Liver (tissue), 9 donors: ENCODE results near the gene CLINT1. TPM values are rescaled to one million over a fixed set of nuclear protein-coding genes. Genes with fewer than 3 reads are reported as not detected.

ENCODE experiments used
- DNase-seq: peaks from one replicate; pipeline ENCODE4 v3.0.0-alpha.2; 2017; ENCODE audit warnings: low spot score
- H3K27ac ChIP-seq, 2 donors: one replicate each; pipeline ENCODE4 v1.7.0; 2013; ENCODE audit warnings: inconsistent platforms in 2 of 2, low read length in 2 of 2, control low read depth in 1 of 2, low read depth in 1 of 2, mild to moderate bottlenecking in 1 of 2
- H3K27me3 ChIP-seq, 4 donors: one replicate each; pipeline versions ENCODE4 v1.6.1 to v1.7.0; 2013; ENCODE audit warnings: low read length in 3 of 4, inconsistent platforms in 1 of 4, mild to moderate bottlenecking in 1 of 4, moderate library complexity in 1 of 4; ENCODE audit not compliant: control insufficient read depth in 4 of 4, insufficient read depth in 4 of 4
- H3K36me3 ChIP-seq, 4 donors: one replicate each; pipeline versions ENCODE4 v1.6.1 to v1.7.0; 2013; ENCODE audit warnings: low read length in 3 of 4, mild to moderate bottlenecking in 3 of 4, low read depth in 1 of 4, moderate library complexity in 1 of 4; ENCODE audit not compliant: control insufficient read depth in 4 of 4, insufficient read depth in 3 of 4
- H3K4me1 ChIP-seq, 4 donors: one replicate each; pipeline versions ENCODE4 v1.6.1 to v1.7.0; 2013; ENCODE audit warnings: low read length in 3 of 4, mild to moderate bottlenecking in 3 of 4, moderate library complexity in 1 of 4; ENCODE audit not compliant: control insufficient read depth in 4 of 4, insufficient read depth in 4 of 4
- H3K4me3 ChIP-seq, 3 donors: one replicate each; pipeline versions ENCODE4 v1.6.1 to v1.7.0; 2013; ENCODE audit warnings: low read length in 3 of 3, control low read depth in 1 of 3, low read depth in 1 of 3, mild to moderate bottlenecking in 1 of 3
- H3K9ac ChIP-seq, 2 donors: one replicate each; pipeline ENCODE4 v1.7.0; 2013; ENCODE audit warnings: low read length in 2 of 2, mild to moderate bottlenecking in 2 of 2, moderate library complexity in 2 of 2, control low read depth in 1 of 2, low read depth in 1 of 2
- H3K9me3 ChIP-seq, 4 donors: one replicate each; pipeline versions ENCODE4 v1.6.1 to v1.7.0; 2013; ENCODE audit warnings: low read length in 3 of 4; ENCODE audit not compliant: control insufficient read depth in 4 of 4
- ATF3 ChIP-seq: IDR thresholded peaks from 2 replicates; pipeline ENCODE4 v1.6.1; 2016; ENCODE audit warnings: antibody characterized with exemption
- CTCF ChIP-seq: fragments of 150-350 bp; IDR thresholded peaks from 2 replicates; pipeline ENCODE4 v1.5.1; 2017; ENCODE audit warnings: improper control_type of control experiment, low read depth, low read length; ENCODE audit not compliant: missing input control
- EGR1 ChIP-seq, 2 donors: IDR thresholded peaks; 2 replicates each; pipeline ENCODE4 v1.6.1; 2016 to 2018; ENCODE audit warnings: antibody characterized with exemption in 2 of 2, low read depth in 2 of 2
- FOXA1 ChIP-seq: IDR thresholded peaks from 2 replicates; pipeline ENCODE4 v1.6.1; 2016; ENCODE audit warnings: antibody characterized with exemption
- FOXA2 ChIP-seq: IDR thresholded peaks from 2 replicates; pipeline ENCODE4 v1.6.1; 2016; ENCODE audit warnings: antibody characterized with exemption
- GABPA ChIP-seq, 2 donors: IDR thresholded peaks in 1 of 2; conservative IDR thresholded peaks in 1 of 2; 2 replicates each; pipeline ENCODE4 v1.6.1; 2016; ENCODE audit warnings: antibody characterized with exemption in 2 of 2, mild to moderate bottlenecking in 1 of 2, moderate library complexity in 1 of 2
- HNF4A ChIP-seq, 2 donors: conservative IDR thresholded peaks; 2 replicates each; pipeline ENCODE4 v1.6.1; 2016; ENCODE audit warnings: antibody characterized with exemption in 2 of 2, mild to moderate bottlenecking in 2 of 2
- HNF4G ChIP-seq: IDR thresholded peaks from 2 replicates; pipeline ENCODE4 v1.6.1; 2016; ENCODE audit warnings: antibody characterized with exemption
- JUND ChIP-seq, 2 donors: IDR thresholded peaks; 2 replicates each; pipeline ENCODE4 v1.6.1; 2016; ENCODE audit warnings: antibody characterized with exemption in 2 of 2
- MAX ChIP-seq: IDR thresholded peaks from 2 replicates; pipeline ENCODE4 v1.6.1; 2016; ENCODE audit warnings: antibody characterized with exemption
- NR2F2 ChIP-seq: IDR thresholded peaks from 2 replicates; pipeline ENCODE4 v1.6.1; 2016; ENCODE audit warnings: antibody characterized with exemption
- RAD21 ChIP-seq, 2 donors: IDR thresholded peaks; 2 replicates each; pipeline ENCODE4 v1.6.1; 2016; ENCODE audit warnings: antibody characterized with exemption in 2 of 2, mild to moderate bottlenecking in 2 of 2
- REST ChIP-seq: IDR thresholded peaks from 2 replicates; pipeline ENCODE4 v1.6.1; 2016; ENCODE audit warnings: antibody characterized with exemption, mild to moderate bottlenecking
- RXRA ChIP-seq, 2 donors: IDR thresholded peaks; 2 replicates each; pipeline ENCODE4 v1.6.1; 2017 to 2018; ENCODE audit warnings: antibody characterized with exemption in 2 of 2, mild to moderate bottlenecking in 1 of 2
- SP1 ChIP-seq: IDR thresholded peaks from 2 replicates; pipeline ENCODE4 v1.6.1; 2018; ENCODE audit warnings: antibody characterized with exemption, mild to moderate bottlenecking
- TAF1 ChIP-seq: conservative IDR thresholded peaks from 2 replicates; pipeline ENCODE4 v1.6.1; 2016; ENCODE audit warnings: antibody characterized with exemption, mild to moderate bottlenecking
- YY1 ChIP-seq: IDR thresholded peaks from 2 replicates; pipeline ENCODE4 v1.6.1; 2016; ENCODE audit warnings: antibody characterized with exemption, mild to moderate bottlenecking
- ZBTB33 ChIP-seq: IDR thresholded peaks from 2 replicates; pipeline ENCODE4 v1.6.1; 2016; ENCODE audit warnings: antibody characterized with exemption
- WGBS: extraction: QIAGEN DNeasy Blood & Tissue Kit; methylation state at CpG from one replicate; pipeline ENCODE4 v1.1.7; 2013; 5-methylcytosine and 5-hydroxymethylcytosine counted together
- polyA plus RNA-seq, 2 donors: library from polyadenylated mRNA; stranded (reverse) in 1 of 2; unstranded in 1 of 2; fragments of 200-250 nt in 1 of 2; fragments of >200 nt in 1 of 2; fragmentation: Nextera tagmentation in 1 of 2; extraction: Ambion mirVana in 1 of 2; gene quantifications; one replicate each; pipeline versions ENCODE4 v1.2.1 to v1.2.3, GENCODE V29; 2013 to 2015
- total RNA-seq, 2 donors: library from RNA; depleted of rRNA; stranded (reverse); fragments of >200 nt; gene quantifications; one replicate each; pipeline ENCODE4 v1.2.3, GENCODE V29; 2014
- donor health status: healthy.
- donor health status: healthy.
- donor health status: healthy.
- donor health status: healthy.
- donor health status: healthy.

CLINT1 gene
- total and polyA plus RNA-seq, 4 donors, result 34.8 to 115 (median 68.3) TPM

GRCh38 chr5:157845914-157846598 lies 12.9 kb downstream of the CLINT1 start (continued):
- TF ChIP-seq REST (no peak), RAD21 (IDR thresholded peaks at IDR 0.05) (peak; percentile 30 to 50)

GRCh38 chr5:157842787-157843186 lies 16.2 kb downstream of the CLINT1 start:
- Histone ChIP-seq H3K4me3 (no peak overlapping the region), H3K27ac (no peak overlapping the region), H3K4me1 (peaks cover 19 to 72% (median 60%) of the 10 kb centered on the region in 4 donors), H3K36me3 (peaks cover 0 to 3% (median 1%) of the 10 kb centered on the region in 4 donors), H3K9ac (no peak overlapping the region), H3K9me3 (no peaks in the 10 kb centered on the region), H3K27me3 (no peaks in the 10 kb centered on the region)
- TF ChIP-seq MAX, result no peak
- TF ChIP-seq RXRA (IDR thresholded peaks at IDR 0.05), result peak in 1 of 2 donors; percentile 37
- peak; percentile 63 to 69 for TF ChIP-seq HNF4A (conservative IDR thresholded peaks at IDR 0.05)
- 37% methylated on average over 4 of the region's 4 CpGs for WGBS
- DNase-seq, result no peak

- Histone ChIP-seq H3K9me3 (no peaks in the 10 kb centered on the region), H3K4me3 (no peak overlapping the region), H3K36me3 (peaks cover 0 to 3% (median 0%) of the 10 kb centered on the region in 4 donors), H3K4me1 (peaks cover 21 to 73% (median 61%) of the 10 kb centered on the region in 4 donors), H3K9ac (no peak overlapping the region), H3K27me3 (no peaks in the 10 kb centered on the region), H3K27ac (no peak overlapping the region)
- DNase-seq, result no peak
- 86% methylated on average over 5 of the region's 5 CpGs for WGBS
- no peak for TF ChIP-seq NR2F2
- TF ChIP-seq RXRA (IDR thresholded peaks at IDR 0.05), result no peak
- no peak for TF ChIP-seq REST
- no peak for TF ChIP-seq TAF1
- TF ChIP-seq FOXA2, result no peak
- no peak for TF ChIP-seq YY1
- TF ChIP-seq CTCF, result no peak
- TF ChIP-seq RAD21 (IDR thresholded peaks at IDR 0.05), result no peak
- TF ChIP-seq ATF3, result no peak
- TF ChIP-seq HNF4A (conservative IDR thresholded peaks at IDR 0.05), result no peak
- TF ChIP-seq SP1, result no peak
- no peak for TF ChIP-seq EGR1 (IDR thresholded peaks at IDR 0.05; ENCODE audit: low read depth in 2 of 2)
- TF ChIP-seq FOXA1, result no peak
- TF ChIP-seq MAX, result no peak
- no peak for TF ChIP-seq ZBTB33
- no peak for TF ChIP-seq HNF4G
- TF ChIP-seq JUND (IDR thresholded peaks at IDR 0.05), result no peak
- TF ChIP-seq GABPA (IDR thresholded peaks at IDR 0.05 in 1 of 2, conservative IDR thresholded peaks at IDR 0.05 in 1 of 2), result no peak
Observed at GRCh38 chr5:157842185-157842584, 16.8 kb downstream of the CLINT1 start.
